Activated gamma-delta T cell treated with Interleukin-2 at 50 U/mL for 16 hours (primary cell): Measurements from ENCODE around the gene RCAN1.
"Not testable (repeated sequence)": the region's sequence is repeated elsewhere in the genome, so short reads cannot be mapped to it uniquely, and the experiment has no call there.

ENCODE experiments used
- DNase-seq: peaks from one replicate; pipeline ENCODE4 v3.0.0-alpha.2; 2020

The RCAN1 gene

GRCh38 chr21:34513129-34513675 is 101.7 kb downstream of the RCAN1 start:
- no peak for DNase-seq

- no peak for DNase-seq
Observed at GRCh38 chr21:34511787-34512455, 103.0 kb downstream of the RCAN1 start, which contains the start of gene KCNE1. Gene KCNE1 (minus strand): TSS chr21:34512210. CDS start chr21:34449634, 62,576 bp downstream.

DNA sequence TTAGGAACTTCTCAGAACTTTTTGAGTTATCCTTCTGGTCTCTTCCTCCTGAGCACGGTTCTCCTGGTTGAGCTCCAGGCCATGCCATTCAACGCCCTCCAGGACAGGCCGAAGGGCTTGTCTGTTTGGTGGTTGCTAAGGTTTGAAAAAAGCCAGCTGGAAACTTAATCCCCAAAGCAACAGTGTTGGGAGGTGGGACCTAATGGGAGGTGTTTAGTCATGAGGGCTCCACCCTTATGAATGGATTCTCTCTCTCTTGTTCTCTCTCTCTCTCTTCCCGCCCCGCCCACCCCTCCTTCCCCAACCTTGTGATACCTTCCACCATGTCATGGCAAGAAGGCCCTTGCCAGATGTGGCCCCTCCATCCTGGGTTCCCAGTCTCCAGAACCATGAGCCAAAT is 103.7 kb downstream of the RCAN1 start:
- no peak for DNase-seq

GRCh38 chr21:34510148-34511142 is 104.5 kb downstream of the RCAN1 start:
- DNase-seq = no peak

- no peak for DNase-seq
Observed at GRCh38 chr21:34509151-34509550, 105.8 kb downstream of the RCAN1 start.

DNA sequence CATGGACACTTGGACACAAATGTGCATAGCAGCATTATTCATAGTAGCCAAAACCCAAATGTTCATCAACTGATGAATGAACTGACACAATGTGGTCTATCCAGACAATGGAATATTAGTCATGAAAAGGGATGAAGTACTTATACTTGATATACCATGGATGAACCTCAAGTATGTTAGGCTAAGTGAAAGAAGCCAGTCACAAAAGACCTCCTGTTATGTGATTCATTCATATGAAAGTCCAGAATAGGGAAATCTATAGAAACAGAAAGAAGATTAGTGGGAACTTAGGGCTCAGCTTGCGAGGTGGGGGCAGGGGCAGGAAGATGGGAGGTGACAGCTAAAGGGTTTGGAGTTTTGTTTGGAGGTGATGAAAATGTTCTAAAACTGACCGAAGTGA is 110.3 kb downstream of the RCAN1 start:
- no peak for DNase-seq

DNA sequence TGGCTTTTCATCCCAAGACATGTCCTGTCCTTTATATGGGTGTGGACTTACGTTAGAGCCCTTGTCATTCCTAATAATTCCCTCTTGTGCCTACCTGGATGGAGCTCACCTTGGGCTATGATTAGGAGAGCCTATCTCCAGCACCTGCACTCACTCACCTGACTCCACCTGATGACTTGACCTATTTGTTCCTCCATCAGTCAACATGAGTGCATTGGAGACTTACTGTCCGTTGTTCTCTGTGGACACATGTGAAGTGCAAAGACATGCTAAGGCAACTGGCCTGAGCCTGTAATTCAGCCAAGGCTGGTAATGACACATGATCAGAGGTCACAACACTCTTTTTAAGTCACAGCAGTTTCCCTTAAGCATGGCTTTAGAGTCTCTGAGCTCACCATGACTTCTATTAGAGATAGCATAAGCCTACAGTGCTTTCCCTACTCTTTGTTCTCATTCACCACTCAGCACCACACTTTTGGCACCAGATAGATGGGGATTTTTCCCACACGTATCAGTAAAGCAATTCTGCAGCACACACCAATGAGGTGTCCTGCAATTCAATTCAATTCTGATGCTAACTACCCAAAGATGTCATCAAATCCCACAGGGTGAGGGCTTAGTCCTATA is 112.3 kb downstream of the RCAN1 start:
- no peak for DNase-seq

- no peak for DNase-seq
Observed at GRCh38 chr21:34501716-34502115, 113.2 kb downstream of the RCAN1 start.

GRCh38 chr21:34500191-34500590 is 114.7 kb downstream of the RCAN1 start:
- no peak for DNase-seq

DNA sequence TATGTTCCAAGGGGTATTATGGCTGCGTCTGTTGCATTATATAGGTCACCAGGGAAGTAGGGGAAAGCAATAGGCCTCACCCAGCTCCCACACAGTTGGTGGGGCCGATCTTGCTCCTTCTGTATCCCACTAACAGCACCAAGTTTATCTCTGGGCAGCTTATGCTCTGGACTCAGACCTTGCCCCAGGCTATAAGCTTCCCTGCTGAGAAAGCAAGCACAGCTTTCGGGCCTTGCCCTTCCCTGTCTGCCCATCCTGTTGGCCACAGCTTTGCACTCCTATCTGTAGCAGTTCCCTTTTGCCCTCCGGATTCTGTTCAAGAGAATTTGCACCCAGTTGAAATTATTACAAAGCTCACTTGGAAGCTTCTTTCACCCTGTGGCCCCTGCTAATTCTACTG is 115.8 kb downstream of the RCAN1 start:
- no peak for DNase-seq

GRCh38 chr21:34498623-34499022 is 116.3 kb downstream of the RCAN1 start:
- no peak for DNase-seq

GRCh38 chr21:34483854-34484253 is 131.1 kb downstream of the RCAN1 start:
- not testable (repeated sequence) for DNase-seq

GRCh38 chr21:34483435-34483834 is 131.5 kb downstream of the RCAN1 start:
- not testable (repeated sequence) for DNase-seq

GRCh38 chr21:34467333-34467732 is 147.6 kb downstream of the RCAN1 start:
- not testable (repeated sequence) for DNase-seq
